ENCODE results near the gene AP3S2.

DNA sequence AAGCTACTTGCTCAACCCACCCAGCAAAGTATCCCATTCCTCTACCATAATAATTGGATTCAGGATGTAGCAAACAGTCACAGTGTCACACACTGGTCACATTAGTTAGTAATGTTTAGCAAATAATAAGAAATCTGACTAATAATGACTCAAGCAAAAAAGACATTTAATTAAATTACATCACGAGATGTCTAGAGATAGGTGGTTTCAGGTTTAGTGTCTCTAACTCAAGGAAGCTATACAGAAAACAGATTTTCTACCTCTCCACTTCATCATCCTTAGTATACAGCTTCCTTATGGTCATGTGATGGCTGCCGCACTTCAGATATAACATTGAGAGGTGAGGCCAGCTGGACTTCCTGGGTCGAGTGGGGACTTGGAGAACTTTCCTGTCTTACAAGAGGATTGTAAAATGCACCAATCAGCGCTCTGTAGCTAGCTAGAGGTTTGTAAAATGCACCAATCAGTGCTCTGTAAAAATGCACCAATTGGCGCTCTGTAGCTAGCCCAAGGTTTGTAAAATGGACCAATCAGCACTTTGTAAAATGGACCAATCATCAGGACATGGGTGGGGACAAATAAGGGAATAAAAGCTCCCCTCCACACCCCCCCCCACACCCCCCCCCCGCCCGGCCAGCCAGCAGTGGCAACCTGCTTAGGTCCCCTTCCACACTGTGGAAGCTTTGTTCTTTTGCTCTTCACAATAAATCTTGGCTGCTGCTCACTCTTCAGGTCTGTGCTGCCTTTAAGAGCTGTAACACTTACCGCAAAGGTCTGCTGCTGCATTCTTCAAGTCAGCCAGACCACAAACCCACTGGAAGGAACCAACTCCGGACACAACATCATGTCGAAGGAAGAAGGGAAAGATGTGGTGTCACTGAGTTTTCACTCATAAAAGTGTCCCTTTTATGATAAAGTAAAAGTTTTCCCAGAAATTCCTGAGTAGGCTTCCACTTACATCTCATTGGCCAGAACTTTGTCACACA is 43.9 kb upstream of the AP3S2 start:
- no peak for TF ChIP-seq GATA2 (IDR thresholded peaks at IDR 0.05; ENCODE audit: low read depth, low read length)
- no peak for TF ChIP-seq GATA3 (IDR thresholded peaks at IDR 0.05; ENCODE audit: low read depth, low read length)

All from SH-SY5Y (cell line).